NCI-H2196 treated with DMSO at 0.1 percent for 48 hours (cell line): ENCODE results near the gene EGLN3.
A peak's percentile ranks its signal among the peaks of the same experiment; 100 is the strongest.

ENCODE experiments used
- DNase-seq: peaks from one replicate; lab custom pipeline; 2025; ENCODE audit not compliant: unreplicated experiment; lab: John Stamatoyannopoulos, UW

EGLN3 gene

DNA sequence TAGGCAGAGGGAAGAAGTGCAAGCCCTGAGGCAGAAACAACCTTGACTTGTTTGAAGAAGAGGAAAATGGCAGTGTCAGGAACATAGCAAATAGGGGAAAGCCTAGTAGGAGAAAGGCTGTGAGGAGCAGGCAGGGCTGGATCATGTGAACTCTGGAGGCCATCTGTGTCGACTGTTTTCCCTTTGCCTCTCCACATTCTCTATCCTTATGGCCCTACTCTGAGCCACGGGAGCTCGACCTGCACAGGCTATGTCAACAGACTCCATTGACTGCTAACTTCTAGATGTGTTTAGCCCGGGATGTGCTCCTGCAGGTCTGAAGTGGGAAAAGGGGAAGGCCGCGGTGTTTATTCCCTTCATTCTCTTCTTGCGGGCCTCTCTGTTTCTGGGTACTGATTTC, 35.2 kb downstream of the EGLN3 start:
- DNase-seq, result no peak

GRCh38 chr14:33914676-33915516, 36.0 kb downstream of the EGLN3 start:
- no peak for DNase-seq

DNA sequence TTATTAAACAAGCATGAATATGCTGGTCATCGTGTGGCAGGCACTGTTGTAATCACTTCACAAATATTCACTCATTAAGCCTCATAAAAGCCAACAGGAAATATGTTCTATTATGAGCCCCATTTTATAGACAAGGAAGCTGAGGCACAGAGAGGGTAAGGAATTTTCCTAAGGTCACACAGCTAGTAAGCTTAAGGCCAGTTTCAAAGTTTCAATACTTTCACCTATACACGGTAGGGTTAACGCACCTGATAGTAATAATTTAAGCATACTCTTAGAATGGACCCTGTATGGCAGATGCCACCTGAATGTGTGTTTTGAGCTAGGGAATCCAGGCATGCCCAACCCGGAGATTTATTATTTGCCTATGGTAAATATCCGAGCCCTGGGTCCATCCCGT, 39.8 kb downstream of the EGLN3 start:
- no peak for DNase-seq

DNA sequence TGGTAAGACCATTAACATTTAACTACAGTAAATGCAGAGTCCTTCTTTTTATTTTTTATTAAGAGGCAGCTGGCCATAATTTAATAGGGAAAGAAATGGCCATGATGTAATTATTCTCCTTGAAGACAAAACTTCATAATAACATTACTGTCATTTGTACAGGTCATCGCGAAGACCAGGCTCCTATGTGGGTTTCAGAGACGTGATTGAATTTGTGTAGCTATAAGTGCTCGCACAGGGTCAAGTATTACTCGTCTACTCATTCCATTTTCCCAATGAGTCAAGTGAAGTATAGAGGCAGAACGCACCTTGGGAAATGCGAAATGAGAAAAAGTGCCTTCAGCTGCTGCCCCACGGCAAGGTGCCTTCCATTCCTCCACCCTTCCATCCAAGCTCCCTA, 40.4 kb downstream of the EGLN3 start:
- DNase-seq, result no peak

GRCh38 chr14:33909380-33910084, 41.3 kb downstream of the EGLN3 start:
- DNase-seq, result no peak

DNA sequence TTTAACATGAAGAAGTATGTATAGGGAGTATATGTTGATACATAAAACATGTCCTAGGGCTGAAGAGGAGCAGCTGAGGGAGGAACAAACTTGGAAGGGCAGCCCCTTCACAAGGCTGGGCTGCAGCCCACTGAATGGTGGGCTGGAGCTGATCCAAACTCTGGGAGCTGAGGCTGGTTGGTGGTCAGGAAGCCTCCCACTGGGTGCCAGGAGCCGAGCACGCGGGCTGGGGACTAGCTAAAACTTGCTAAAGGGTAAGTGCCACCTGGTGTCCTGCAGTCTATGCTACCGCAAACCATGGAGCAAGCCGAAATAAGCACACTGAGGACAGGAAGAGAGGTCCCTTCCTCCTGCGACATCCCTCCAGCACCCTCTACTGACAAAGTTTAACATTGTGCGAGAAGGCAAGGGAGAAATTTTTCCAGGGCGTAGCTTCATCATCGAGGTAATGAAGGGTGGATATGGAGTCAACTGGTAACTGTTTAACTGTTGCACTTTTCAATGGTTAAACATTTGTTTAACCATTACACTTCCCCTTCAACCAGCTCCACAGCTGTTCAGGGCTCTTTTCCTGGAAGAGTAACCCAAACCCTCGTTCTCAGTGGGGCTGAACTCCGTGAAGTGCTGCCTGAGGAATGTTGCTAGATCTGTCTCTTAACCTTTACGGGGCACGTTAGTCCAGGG, 42.2 kb downstream of the EGLN3 start:
- no peak for DNase-seq

- DNase-seq, result no peak
Observed at GRCh38 chr14:33906968-33907367, 43.9 kb downstream of the EGLN3 start.

- no peak for DNase-seq
Observed at GRCh38 chr14:33904609-33905008, 46.3 kb downstream of the EGLN3 start.

GRCh38 chr14:33903369-33903768, 47.5 kb downstream of the EGLN3 start:
- DNase-seq, result no peak

GRCh38 chr14:33902363-33902762, 48.5 kb downstream of the EGLN3 start:
- DNase-seq, result no peak

- DNase-seq, result no peak
Observed at GRCh38 chr14:33901426-33902155, 49.3 kb downstream of the EGLN3 start.

- DNase-seq, result no peak
Observed at GRCh38 chr14:33900706-33901105, 50.2 kb downstream of the EGLN3 start.

GRCh38 chr14:33899723-33900341, 51.0 kb downstream of the EGLN3 start:
- DNase-seq, result peak; percentile 29

DNA sequence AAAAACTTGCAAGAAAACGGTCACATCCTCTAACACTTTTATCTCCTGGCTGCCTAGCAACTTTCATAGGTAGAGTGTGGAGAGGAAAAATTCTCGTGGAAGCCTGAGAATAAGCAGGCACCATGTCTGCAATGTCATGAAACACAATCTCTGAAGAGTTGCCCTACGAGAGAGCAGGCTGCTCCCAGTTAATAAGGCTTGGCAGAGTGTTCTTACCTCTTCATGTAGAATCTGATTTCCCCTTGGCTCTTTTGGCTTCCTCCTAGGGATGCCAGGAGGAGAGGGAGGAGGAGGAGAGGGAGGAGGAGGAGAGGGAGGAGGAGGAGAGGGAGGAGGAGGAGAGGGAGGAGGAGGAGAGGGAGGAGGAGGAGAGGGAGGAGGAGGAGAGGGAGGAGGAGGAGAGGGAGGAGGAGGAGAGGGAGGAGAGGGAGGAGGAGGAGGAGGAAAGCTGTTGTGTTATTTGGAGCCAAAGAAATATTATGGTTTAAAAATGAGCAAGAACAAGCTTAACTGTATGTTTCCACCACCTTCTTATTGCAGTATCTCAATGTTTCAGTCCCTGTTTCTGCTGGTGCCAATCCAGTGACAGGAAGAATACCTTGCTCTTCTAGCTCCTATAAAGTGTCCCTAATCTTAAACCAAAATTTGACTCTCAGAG, 52.9 kb downstream of the EGLN3 start:
- peak; percentile 36 for DNase-seq

- DNase-seq, result no peak
Observed at GRCh38 chr14:33897382-33897781, 53.5 kb downstream of the EGLN3 start.

GRCh38 chr14:33894339-33894738, 56.5 kb downstream of the EGLN3 start:
- DNase-seq, result no peak

GRCh38 chr14:33891700-33892099, 59.2 kb downstream of the EGLN3 start:
- DNase-seq, result no peak

DNA sequence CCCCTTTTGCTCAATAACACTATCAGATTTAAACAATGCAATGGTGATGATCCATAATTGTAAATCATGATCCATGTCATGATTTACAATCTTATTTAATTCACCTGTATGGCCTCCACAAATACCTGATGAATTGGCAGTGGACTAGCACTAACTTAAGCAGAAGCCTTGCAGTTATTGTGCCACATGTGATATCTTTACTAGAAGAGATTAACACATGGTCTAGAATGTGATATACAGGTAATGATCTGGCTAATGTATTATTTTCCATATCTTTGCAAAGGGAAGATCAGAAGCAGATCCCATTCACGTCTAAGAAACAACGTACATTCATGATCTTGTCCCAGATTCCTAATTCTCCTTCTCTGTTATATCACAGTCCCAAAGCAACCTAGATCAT, 66.0 kb downstream of the EGLN3 start:
- DNase-seq, result no peak

GRCh38 chr14:33880330-33880729, 70.5 kb downstream of the EGLN3 start:
- DNase-seq, result no peak

DNA sequence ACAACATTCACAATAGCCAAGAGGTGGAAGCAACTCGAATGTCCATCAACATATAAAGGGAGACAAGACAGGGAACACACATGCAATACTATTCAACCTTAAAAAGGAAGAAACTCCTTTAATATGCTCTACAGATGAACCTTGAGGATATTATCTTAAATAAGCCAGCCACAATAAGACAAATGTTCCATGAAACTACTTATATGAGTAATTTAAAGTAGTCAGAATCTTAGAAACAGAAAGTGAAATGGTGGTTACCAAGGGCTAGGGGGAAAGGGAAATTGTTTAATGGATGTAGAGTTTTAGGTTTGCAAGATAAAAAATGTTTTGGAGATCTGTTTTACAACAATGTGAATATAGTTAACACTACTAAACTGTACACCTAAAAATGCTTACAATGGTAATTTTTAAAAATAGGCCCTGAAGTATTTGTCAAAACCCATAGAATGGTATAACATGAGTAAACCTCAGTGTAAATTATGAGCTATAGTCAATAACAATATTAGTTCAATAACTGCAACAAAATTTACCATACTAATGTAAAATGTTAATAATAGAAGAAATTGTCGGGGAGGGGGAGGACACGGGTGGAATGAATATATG, 71.1 kb downstream of the EGLN3 start:
- no peak for DNase-seq
